Suppressor macrophage (primary cell): ENCODE data around the gene P2RX3.
"Not testable (repeated sequence)": the region's sequence is repeated elsewhere in the genome, so short reads cannot be mapped to it uniquely, and the experiment has no call there.

Experiments used
- DNase-seq, 4 experiments: peaks; one replicate each; pipeline ENCODE4 v3.0.0-alpha.2; 2020 to 2022

P2RX3 gene

DNA sequence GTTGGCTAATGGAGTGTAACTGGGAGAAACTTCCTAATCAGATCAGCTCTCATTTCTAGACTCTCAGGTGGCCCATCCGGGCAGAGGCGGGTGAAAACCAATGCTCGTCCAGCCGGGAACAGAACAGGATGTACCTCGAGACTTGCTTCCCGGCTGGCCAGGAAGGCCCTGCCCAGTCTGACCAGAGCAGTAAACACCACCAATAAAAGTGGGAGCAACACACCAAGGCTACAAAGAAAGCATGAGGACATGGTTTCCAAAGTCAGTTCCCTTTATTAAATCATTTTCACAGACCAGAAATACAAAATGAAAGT, 12.5 kb upstream of the P2RX3 start:
- no peak for DNase-seq

DNA sequence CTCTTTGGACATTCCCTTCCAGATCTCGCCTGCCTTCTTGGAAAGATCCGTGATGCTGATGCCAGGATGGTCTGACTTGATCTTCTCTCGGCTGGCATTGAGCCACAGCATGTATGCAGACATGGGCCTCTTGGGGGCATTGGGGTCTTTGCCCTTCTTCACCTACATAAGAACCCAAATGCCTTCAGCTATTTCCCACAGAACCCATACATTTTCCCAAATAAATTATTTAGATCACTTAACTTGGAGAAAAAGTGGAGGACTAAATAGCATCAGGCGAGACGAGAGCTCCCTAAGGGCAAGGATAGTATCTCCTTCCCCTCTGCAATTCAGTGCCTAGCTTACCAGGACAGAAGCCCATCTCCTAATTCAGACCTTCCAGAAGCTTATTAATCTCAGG, 10.4 kb upstream of the P2RX3 start:
- DNase-seq, result no peak

DNA sequence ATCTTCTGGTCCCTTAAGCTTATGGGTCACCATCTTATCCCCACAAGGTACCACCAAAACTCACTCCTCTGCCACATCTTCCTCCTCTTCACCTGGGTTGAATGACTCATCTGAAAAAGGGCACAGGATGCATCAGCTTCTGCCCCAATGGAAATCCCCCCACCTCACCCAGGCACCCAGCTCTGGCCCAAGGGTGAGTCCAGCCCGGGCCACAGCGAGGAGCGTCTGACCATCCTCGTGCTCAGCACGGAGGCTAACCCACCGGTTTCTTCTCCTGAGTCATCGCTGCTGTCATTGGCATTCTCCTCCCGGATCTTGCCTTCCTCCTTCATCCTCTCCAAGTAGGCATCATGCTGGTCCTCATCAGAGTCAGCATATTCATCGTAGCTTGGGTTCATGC, 8.1 kb upstream of the P2RX3 start:
- DNase-seq, result no peak

DNA sequence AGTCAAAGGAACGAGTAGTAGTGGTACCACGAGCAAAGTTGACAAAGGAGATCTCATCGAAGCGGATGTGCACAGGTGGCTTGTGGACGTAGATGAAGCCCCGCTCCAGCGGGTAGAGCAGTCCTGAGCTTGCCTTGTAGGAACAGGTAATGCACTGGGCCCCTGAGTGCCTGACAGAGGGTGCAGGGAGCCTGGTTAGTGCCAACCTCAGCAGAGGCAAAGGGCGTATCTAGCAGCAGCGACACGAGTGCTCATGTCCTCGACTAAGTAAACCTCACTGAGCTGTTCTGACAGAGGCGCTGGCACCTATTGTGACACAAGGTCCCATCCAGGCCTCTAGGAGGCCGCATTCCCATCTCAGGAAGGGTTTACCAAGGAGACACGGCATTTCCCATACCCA, 6.4 kb upstream of the P2RX3 start:
- DNase-seq, result no peak

DNA sequence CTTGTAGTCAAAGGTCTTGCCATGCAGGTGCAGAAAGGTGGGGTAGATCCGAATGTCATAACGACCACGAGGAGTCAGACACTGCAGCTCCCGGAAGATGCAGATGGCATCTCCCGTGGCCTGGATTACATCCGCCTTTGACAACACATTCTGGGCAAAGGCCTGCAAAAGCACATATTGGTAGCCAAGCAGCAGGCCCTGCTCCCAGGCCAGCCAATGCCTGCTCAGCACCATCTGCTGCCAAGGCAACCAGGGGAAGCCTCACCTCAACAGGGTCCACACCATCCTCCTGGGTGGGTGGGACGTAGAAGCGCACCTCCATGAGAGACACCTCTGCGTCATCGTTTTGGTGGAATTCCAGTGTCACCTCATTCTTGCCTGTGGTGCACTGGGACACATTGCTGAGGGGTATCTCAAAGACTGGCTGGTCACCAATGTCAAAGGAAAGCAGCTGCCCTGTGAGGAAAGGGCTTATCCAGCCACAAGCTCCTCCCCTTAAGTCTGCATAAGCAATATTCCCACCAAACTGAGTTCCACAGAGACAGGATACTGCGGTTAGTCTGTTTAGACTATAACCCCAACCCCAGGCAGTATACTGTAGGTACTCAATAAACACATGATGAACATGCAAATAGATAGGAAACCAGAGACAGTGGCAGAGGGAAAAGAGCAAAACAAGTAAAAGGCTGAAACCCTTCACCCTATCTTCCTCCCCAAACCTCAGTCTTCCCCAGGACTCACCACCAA, 5.3 kb upstream of the P2RX3 start:
- DNase-seq, result no peak

DNA sequence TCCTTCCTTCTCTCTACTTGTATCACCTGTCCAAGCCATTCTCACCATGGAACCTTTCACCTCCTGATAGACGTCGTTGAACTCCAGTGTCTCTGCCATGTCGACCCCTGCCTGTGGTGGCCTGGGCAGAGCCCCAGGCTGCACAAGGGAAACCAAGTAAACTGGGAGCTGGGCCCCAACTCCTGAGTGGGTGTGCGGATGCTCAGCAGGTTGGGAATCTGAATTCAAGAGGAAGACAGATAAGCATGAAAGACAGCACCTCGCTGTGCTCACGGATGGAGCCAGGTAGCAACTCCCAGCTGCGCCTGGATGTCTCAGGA, 3.2 kb upstream of the P2RX3 start:
- no peak for DNase-seq

DNA sequence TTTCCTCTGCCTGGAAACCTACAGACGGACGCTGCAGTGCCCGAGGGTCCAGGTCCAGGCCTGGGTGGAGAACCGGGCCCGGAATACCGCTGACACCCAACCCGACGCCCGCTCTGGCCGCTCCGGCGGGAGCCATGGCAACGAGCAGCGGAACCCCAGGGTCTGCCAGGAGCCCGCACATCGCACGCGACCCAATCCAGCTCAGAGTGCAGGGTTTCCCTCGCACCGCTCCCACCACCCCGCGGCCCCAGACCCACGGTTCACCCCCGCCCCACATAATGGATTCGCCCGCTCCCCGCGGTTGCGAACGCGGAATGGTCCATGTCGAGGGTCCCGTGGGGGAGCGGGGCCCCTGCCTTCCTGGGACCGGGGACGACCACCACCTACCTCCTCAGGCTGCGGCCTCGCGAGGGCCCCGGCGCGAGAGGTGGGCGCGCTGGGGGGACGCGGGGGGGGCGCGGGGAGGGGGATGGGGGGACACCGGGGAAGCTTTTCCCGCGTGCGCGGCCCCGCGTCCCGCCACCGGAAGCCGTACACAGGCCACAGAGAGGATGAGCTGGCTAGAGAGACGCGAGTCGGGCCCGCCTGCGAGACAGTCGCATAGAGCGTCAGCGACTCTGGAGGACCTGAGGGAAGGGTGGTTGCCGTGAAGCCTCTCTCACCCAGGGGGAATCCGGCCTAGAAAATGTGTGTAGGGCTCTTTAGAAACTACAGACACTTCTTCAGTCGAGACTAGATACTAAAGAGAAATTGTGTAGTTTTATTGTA, 2.6 kb upstream of the P2RX3 start, which contains the start of gene SSRP1:
Gene SSRP1, minus strand, starts transcription at position 550 of the 768 bp plus-strand sequence. CDS start 771 bp downstream, outside the sequence.
- DNase-seq, result peak; percentile 88 to 93 (median 92)

DNA sequence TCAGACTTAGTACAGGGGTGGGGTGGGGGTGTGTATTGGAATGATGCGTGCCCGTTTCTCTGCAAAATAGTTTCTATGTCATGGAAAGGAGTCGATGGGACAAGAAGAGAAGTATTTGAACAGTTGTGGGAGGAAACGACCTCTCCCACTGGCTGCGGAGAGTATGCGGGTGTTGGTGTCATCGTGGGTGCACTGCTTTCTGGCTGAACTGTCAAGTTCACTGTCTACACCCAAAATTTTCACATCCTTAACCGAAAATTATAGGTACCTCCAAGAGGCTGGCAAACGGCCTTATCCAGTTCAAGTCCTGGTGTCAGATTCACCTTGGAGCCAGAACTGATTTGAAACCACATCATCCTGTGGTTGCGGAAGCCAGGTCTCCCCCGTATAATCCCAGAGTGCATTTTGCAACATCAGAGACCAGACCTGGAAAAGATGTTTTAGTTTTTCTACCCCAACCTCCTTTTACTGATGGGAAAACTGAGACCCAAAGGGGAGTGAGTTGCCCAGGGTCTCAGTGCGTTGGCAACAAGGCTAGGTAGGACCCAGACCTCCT, 2.0 kb upstream of the P2RX3 start:
- DNase-seq, result peak in 2 of 4 experiments; percentile 30 to 37

DNA sequence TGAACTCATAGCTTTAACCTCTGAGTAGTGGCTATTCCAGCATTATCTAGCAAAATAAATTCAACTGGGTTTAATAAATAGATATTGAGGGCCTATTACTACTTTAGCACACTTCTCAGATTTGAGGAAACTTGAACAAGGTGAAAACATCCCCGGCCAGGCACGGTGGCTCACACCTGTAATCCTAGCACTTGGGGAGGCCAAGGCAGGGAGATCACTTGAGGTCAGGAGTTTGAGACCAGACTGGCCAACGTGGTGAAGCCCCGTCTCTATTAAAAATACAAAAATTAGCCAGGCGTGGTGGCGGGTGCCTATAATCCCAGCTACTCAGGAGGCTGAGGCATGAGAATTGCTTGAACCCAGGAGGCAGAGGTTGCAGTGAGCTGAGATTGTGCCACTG, 1.3 kb upstream of the P2RX3 start:
- not testable (repeated sequence) for DNase-seq

DNA sequence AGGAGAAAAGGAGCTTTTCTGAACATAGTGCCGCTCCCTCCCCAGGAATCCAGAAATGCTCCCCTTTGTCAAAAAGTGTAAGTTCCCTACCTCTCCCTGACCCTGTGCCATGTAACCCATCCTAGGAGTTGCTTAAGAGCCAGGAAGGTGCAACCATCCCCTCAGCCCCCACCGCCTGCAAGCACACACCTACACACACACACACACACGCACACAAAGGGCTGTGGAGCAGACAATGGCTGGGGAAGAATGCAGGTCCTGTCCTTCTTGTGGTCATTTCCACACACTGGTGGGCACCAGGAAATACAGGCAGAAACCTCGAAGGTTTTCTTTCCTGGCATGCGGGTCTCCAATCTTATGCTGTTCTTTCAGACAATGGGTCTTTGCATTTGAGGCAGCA, 1.2 kb downstream of the P2RX3 start:
- no peak for DNase-seq

DNA sequence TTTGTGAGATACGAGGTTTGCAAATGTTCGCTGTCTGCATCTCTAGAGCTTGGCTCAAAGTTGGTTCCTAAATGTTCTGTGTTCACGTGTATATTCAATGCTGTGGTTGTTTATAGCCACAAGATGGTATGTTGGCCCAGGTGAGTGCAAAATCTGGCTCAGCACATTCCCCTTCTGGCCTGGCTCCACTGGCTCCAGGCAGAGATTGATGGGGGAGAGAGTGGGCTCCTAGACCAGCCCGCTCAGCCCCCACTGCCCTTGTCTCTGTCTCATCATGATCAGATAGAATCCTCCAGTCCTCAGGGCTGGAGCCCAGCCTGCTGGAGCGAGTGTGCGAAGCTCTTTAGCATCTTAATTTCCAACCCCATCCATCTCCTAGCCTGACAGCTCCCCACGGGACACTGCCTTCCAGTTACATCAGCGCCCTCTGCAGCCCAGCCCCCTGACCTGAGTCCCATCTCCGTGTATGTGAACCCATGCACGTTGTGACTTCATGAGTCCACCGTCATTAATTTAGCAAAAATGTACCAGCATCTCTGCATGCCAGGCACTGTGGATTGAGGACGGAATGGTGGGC, 2.0 kb downstream of the P2RX3 start:
- no peak for DNase-seq

DNA sequence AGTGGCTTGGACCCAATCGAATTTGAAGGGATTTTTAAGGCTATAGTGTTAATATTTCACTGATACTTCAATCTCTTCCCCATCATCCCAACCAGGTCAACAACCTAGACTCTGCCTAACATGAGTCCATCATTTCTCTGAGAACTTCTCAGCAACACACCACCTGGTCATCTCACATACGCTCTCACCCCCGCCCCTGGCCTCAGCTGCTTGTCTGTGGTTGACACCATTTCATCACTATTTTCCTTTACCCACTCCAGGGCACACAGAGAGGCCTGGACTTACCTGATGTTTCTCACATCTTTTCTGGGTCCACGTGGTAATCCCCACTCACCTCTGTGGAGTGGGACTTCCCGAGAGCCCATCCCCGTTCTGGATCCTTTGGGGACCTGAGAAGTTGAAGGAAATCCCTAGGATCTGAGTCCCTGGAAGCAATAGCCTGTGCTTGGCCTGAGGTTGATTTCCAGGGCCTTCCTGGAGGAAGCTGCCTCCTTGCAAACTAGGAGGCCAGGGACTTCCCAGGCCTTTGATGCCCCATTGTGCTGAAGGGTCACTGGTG, 3.2 kb downstream of the P2RX3 start:
- DNase-seq, result no peak

DNA sequence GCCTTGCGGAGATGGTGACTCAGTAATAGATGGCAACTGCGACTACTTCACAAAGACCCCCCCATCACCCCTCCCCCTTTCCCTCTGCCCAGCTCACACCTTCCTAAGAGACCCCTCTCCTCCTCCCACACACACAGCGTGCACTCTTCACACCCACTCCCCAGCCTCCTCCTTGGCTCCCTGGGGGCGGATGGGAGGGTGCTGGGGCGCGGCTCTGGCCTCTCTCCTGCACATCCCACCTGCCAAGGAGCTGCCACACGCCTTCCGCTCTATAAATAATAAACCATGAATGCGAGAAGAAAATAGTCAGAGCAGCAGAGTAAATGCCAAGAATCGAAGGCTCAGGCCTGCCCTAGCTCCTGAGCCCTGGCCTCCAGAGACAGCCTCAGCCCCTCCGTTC, 4.5 kb downstream of the P2RX3 start:
- DNase-seq, result no peak

DNA sequence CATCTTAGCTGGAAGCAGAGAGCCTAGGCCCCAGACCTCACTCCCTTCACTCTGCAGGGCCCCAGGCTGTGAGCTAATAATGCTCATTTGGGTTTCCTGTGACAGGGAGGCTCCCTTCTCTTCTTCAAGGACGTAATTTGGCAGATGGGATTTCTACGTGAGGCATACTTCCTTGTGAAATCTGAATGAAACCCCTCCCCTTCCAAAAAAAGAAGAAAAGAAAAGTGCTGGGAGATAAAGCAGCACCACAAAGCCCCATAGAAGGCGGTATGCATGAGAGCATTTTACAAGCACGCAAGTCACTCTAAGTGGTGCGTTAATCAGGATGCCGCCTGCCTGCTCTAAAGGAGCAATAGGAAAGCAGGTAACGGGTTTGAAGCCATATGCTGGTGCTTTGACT, 5.7 kb downstream of the P2RX3 start:
- no peak for DNase-seq

DNA sequence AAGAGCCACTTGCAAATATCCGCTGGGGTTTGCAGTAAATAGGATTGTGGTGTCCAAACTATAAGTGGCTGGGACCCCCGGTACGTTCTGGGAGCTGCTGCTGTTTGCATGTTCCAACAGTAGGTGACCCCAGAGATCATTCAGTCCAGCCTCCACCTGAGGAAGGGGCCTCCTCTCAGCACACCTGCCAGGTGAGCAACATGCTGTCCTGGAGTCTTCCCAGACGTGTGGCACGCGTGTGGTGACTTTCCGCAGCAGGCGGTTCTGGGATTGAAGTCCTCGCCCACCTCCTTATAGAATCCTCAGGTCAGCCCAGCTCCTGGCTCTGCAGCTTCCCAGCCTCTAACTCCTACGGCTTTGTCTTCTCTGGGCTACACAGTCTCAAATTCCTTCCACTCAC, 6.7 kb downstream of the P2RX3 start:
- no peak for DNase-seq

DNA sequence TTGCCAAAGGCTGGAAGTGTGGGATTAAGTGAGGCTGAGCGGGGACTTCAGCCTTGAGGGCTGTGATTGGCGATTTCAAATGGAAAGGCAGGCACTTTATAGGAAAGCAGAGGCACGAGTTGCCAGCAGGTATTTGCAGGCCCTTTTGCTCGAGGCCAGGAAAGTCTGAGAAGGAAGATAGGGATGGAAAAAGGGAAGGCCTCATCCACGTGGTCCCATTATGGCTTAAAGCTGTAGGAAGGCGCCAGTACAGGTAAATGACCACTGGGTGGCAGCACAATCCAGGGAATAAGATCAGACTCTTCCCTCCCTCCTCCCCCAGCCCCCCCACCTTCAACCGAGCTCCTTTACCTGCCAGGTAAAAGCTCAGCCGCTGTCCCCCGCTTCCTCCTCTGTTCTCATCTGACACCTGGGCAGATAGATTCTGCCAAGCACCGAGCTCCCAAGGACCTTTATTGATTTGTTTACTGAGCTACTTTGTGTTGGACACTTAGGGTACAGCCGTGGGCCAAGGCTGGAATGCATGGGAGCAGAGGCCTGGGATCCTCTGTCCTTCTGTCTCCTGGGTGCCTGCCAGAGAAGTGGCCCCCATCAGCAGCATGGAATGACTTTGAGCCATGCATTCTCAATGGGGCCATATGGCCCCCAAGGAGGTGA, 7.5 kb downstream of the P2RX3 start:
- DNase-seq, result peak; percentile 77 to 88 (median 85)

DNA sequence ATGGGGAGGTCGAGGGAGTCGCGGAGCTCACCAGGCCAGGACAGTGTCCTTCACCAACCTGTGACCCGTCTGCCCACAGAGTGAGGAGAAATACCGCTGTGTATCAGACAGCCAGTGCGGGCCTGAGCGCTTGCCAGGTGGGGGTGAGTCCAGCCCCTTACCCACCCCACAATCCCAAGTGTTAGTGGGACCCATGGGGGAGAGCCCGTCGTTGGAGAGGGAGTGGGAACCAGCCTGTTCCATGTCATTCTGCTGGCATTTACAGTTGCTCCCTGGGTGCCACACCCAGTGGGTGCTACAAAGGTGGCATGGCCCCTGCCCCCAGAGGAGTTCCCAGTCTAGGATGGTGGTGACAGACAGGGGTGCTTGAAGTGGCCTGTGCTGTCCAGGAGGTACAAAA, 9.2 kb downstream of the P2RX3 start:
- no peak for DNase-seq

DNA sequence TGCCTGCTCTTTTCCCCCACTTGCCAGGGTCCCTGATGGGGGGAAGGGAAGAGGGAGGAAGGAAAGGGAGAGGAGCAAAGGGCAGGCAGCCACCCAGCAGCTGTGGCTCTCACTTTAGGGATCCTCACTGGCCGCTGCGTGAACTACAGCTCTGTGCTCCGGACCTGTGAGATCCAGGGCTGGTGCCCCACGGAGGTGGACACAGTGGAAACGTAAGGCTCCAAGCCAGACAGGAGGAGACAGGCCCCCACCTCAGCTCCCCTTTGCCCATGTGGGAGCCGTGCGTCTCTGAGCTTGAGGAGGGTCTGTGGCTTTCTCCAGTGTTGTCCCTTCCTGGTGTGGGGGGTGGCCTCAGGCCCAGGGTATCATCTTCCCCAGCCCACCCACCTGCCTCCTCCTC, 9.9 kb downstream of the P2RX3 start:
- DNase-seq, result no peak

DNA sequence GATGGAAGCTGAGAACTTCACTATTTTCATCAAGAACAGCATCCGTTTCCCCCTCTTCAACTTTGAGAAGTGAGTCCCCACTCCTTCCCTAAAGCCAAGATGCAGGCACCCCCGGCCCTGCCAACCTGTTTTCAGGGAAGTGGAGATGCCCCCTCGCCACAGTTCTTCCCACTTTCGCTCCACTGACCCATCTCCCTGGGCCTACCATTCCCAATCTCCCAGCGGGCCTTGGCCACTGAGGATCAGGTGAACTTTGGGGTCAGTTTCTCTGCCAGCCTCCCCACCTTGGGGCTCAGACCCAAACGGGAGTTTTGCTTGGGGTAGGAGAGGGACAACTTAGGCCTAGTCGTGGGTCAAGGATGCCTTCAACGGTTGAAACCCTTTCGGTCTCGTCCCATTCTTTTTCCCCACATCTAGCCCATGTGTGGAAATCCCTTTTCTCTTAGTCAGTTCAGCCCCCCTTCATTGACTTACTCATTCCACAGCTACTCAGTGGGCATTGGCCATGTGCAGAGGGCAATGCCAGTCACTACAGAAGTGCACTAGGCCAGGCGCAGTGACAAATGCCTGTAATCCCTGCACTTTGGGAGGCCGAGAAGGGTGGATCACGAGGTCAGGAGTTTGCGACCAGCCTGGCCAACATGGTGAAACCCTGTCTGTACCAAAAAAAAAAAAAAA, 10.6 kb downstream of the P2RX3 start:
- DNase-seq, result no peak

DNA sequence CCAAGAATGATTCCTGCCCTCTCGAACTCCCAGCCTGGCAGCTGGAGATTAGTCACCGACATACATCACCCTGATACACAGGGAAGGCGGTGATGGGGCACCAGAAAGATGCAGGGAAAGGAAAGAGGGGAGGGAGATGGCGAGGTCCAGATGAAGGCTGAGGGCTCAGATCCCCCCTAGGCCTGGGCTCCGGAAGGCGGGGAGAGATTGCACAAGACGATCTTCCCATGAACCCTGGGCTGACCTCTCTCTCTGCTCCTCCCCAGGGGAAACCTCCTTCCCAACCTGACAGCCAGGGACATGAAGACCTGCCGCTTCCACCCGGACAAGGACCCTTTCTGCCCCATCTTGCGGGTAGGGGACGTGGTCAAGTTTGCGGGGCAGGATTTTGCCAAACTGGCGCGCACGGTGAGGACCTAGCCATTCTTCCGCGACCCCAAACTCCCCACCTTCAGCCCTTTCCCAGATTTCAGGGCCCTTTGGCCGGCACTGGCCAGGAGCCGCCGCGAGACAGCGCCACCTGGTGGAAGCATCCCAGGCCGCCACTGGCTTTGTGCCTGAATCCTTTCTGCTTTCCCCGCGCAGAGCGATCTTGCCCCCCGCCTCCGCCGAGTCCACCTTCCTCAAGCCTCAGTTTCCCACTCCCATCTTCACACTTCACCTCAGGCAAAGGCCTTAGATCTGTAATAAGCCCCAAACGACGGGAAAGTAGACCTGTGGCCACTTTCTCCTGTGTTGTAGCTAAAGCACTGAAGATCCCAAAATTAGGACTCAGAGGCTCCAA, 11.5 kb downstream of the P2RX3 start:
- peak; percentile 58 to 80 (median 70) for DNase-seq

DNA sequence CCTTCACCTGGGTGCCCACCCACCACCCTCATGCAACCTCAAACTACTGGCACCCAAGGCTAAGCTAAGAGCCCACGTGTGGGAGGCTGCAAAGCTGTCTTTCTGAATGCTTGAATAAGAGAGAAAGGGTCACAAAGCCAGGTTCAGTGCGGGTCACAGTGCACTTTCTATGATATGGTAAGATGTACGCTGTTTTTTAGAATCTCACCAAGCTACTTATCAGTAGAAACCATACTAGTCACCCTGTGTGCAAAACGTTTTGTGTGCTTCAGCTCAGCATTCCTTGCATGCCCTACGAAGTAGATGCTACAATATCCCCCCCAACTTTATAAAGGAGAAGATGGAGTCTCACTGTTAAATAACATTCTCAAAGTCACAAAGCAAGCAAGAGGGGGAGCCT, 14.9 kb downstream of the P2RX3 start:
- no peak for DNase-seq

DNA sequence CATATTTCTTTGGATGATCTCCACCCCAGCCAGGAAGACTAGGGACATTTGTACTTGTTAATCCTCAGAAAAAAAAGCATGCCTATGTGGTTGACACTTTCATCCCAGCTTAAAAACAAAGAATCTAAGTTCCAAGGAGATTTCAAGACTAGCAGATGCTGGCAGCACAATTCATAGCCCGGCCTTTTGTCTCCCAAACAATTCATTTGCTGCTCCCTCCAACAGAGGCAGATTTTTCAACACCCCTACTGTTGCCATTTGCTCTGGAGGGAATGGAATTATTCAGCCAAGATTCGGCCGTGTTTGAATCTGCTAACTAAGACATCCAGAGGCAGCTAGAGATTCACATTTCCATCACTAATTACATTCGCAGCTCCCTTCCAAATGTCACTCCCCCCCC, 15.3 kb downstream of the P2RX3 start:
- DNase-seq, result no peak
